Esophagus (tissue), 2 donors: ENCODE results near the gene CASZ1. TPM values are rescaled to one million over a fixed set of nuclear protein-coding genes. Genes with fewer than 3 reads are reported as not detected.

ENCODE experiments used
- H3K27ac ChIP-seq, 2 donors: one replicate each; pipeline ENCODE4 v1.5.1; 2013; ENCODE audit warnings: low read depth in 2 of 2, mild to moderate bottlenecking in 2 of 2, inconsistent platforms in 1 of 2, low read length in 1 of 2, moderate library complexity in 1 of 2
- H3K27me3 ChIP-seq, 2 donors: one replicate each; pipeline ENCODE4 v1.6.1; 2013; ENCODE audit warnings: low read length in 2 of 2, control low read depth in 1 of 2, mild to moderate bottlenecking in 1 of 2; ENCODE audit not compliant: insufficient read depth in 2 of 2, control insufficient read depth in 1 of 2
- H3K36me3 ChIP-seq, 2 donors: one replicate each; pipeline ENCODE4 v1.6.1; 2013; ENCODE audit warnings: low read length in 1 of 2; ENCODE audit not compliant: control insufficient read depth in 2 of 2, insufficient read depth in 2 of 2
- H3K4me1 ChIP-seq, 2 donors: one replicate each; pipeline ENCODE4 v1.6.1; 2013; ENCODE audit warnings: low read length in 1 of 2; ENCODE audit not compliant: control insufficient read depth in 2 of 2, insufficient read depth in 2 of 2
- H3K4me3 ChIP-seq, 2 donors: one replicate each; pipeline ENCODE4 v1.5.1; 2013; ENCODE audit warnings: low read length in 2 of 2, mild to moderate bottlenecking in 2 of 2, low read depth in 1 of 2, moderate library complexity in 1 of 2
- H3K9me3 ChIP-seq, 2 donors: one replicate each; pipeline ENCODE4 v1.6.1; 2013; ENCODE audit warnings: mild to moderate bottlenecking in 2 of 2, low read depth in 1 of 2, low read length in 1 of 2, moderate library complexity in 1 of 2; ENCODE audit not compliant: control insufficient read depth in 2 of 2, insufficient read depth in 1 of 2
- WGBS, 2 donors: extraction: QIAGEN DNeasy Blood & Tissue Kit; methylation state at CpG; one replicate each; pipeline ENCODE4 v1.1.7; 2013; 5-methylcytosine and 5-hydroxymethylcytosine counted together
- polyA plus RNA-seq, 2 donors: library from polyadenylated mRNA; stranded (reverse); fragments of 200-250 nt; gene quantifications; one replicate each; pipeline ENCODE4 v1.2.3, GENCODE V29; 2013
- donor health status: healthy with polysubstance abuse.
- donor health status: Bipolar disorder and iron deficiency.

The CASZ1 gene
- polyA plus RNA-seq, 2 donors = 10.8 to 18.1 TPM

- Histone ChIP-seq H3K36me3 (no peaks in the 10 kb centered on the region), H3K9me3 (no peaks in the 10 kb centered on the region), H3K27me3 (no peaks in the 10 kb centered on the region), H3K27ac (no peak overlapping the region), H3K4me3 (no peak overlapping the region), H3K4me1 (peaks cover 6 to 7% of the 10 kb centered on the region in 2 donors)
- WGBS, 2 donors = 59 to 64% methylated on average over 16 of the region's 16 CpGs
These were observed 38.4 kb upstream of the CASZ1 start for GRCh38 chr1:10834770-10835412.

DNA sequence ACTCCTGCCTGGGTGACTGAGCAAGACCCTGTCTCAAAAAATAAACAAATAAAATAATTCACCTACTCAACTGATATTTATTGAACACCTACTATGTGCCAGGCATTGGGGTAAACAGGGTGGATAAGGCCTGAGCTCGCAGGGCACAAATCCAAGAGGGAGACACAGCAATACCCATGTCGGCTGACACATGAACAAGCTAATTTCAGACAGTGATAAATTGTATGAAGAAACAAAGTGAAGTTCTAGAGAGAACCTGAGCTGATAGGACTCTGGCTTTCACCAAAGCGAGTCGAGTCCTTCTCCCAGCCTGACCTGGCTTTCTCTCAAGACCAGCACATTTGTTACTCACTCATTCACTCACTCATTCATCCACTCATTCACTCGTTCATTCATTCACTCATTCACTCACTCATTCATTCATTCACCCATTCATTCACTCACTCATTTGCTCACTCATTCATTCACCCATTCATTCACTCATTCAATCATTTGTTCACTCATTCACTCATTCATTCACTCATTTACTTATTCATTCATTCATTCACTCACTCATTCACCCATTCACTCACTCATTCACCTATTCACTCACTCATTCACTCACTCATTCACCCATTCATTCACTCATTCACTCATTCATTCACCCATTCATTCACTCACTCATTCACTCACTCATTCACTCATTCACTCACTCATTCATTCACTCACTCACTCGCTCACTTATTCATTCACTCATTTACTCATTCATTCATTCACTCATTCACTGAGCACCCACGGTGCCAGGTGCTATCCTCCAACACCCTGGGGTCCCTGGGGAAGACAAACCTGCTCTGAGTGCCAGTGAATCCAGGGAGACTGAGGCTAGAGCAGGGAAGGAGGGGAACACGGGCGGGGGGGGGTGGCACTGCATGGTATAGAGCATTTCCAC, 37.4 kb upstream of the CASZ1 start:
- WGBS, 2 donors = 71 to 76% methylated on average over 9 of the region's 9 CpGs
- no peak overlapping the region for H3K27ac ChIP-seq
- H3K27me3 ChIP-seq = no peaks in the 10 kb centered on the region
- no peaks in the 10 kb centered on the region for H3K9me3 ChIP-seq
- H3K4me3 ChIP-seq = no peak overlapping the region
- no peaks in the 10 kb centered on the region for H3K36me3 ChIP-seq
- H3K4me1 ChIP-seq = peaks cover 3 to 7% of the 10 kb centered on the region in 2 donors

DNA sequence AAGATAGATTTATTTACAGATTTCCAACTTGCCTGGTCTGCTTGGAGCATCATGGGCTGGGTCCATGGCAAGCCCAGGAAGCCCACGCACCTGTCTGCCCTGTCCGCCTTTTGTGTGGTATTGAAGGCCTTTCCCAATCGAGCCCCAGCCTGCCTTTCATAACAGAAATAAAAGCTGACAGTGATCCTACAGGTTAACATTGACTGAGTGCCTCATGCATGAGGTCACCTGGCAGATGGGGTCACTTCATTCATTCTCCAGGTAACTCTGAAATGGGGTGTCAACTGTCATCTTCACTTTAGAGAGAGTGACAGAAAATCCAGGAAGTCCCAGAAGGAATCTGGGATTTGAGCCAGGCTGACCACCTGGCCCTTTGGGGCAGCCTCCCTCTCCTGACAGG, 36.3 kb upstream of the CASZ1 start:
- no peaks in the 10 kb centered on the region for H3K36me3 ChIP-seq
- H3K4me3 ChIP-seq = no peak overlapping the region
- H3K27me3 ChIP-seq = no peaks in the 10 kb centered on the region
- WGBS, 2 donors = 55 to 67% methylated on average over 3 of the region's 3 CpGs
- no peaks in the 10 kb centered on the region for H3K9me3 ChIP-seq
- peaks cover 3 to 7% of the 10 kb centered on the region in 2 donors for H3K4me1 ChIP-seq
- peak overlapping the region in 1 of 2 donors; percentile 73 for H3K27ac ChIP-seq

GRCh38 chr1:10830961-10831668, 34.7 kb upstream of the CASZ1 start:
- H3K27ac ChIP-seq = peak overlapping the region; percentile 33 to 70
- H3K27me3 ChIP-seq = no peaks in the 10 kb centered on the region
- WGBS, 2 donors = 55 to 58% methylated on average over 10 of the region's 10 CpGs
- H3K36me3 ChIP-seq = no peaks in the 10 kb centered on the region
- no peaks in the 10 kb centered on the region for H3K9me3 ChIP-seq
- H3K4me1 ChIP-seq = peaks cover 3 to 4% of the 10 kb centered on the region in 2 donors
- no peak overlapping the region for H3K4me3 ChIP-seq

DNA sequence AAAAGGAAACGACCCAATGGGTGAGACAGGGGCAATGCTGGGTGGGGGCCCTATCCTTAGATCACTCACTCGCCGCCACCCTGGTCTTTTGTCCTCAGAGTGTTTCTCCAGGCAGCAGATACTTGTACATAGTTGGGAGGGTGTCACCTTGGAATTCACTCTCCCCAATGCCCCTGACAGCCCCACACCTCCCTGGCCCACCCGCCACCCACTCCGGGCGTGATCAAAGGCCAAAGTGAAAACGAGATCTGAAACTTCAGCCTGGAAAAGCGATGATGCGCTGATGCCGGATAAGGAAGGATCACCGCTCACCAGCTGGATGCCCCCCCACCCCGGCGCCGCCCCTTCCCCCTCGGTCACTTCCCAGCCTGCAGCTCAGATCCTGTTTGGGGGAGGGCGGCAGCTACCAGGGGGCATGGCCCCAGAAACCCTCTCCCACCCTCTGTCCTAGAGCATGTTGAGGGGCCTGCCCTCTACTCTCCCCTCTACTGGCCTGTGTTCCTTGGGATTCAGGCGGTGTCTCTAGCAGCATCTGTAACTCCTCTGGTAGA, 33.6 kb upstream of the CASZ1 start:
- Histone ChIP-seq H3K4me1 (peaks cover 0 to 8% of the 10 kb centered on the region in 2 donors), H3K27ac (peak overlapping the region in 1 of 2 donors; percentile 70), H3K27me3 (no peaks in the 10 kb centered on the region), H3K4me3 (no peak overlapping the region), H3K36me3 (no peaks in the 10 kb centered on the region), H3K9me3 (no peaks in the 10 kb centered on the region)
- 67 to 68% methylated on average over 16 to 17 of the region's 17 CpGs for WGBS, 2 donors

DNA sequence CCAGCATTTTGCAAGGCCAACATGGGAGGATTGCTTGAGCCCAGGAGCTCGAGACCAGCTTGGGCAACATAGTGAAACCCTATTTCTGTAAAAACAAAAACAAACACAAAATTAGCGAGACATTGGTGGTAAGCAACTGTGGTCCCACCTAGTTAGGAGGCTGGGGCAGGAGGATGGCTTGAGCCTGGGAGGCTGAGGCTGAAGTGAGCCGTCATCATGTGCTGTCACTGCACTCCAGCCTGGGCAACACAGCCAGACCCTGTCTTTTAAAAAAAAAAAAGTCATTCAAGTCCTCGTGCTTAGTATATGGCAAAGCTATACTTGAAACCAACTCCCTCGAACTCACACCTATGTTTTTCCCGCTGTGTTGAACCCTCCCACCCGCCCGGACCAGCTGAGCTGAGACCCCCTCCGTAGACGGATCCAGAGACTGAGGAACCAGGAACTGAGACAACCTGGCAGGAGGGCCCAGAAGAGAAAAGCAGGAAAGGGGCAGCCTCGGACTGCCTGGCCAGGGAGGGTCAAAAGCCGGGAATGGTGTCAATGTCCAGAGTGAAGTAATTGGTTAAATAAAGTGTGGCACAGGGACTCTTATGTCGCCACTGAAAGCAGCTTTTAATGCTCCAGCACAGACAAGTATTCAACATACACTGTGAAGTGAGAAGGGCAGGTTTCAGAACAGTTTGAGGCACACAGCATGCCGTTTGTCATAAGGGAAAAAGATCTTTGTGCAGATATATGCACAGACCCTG, 32.8 kb upstream of the CASZ1 start:
- H3K4me1 ChIP-seq = peaks cover 0 to 11% of the 10 kb centered on the region in 2 donors
- no peaks in the 10 kb centered on the region for H3K9me3 ChIP-seq
- no peaks in the 10 kb centered on the region for H3K27me3 ChIP-seq
- 80 to 81% methylated on average over 14 of the region's 14 CpGs for WGBS, 2 donors
- no peak overlapping the region for H3K4me3 ChIP-seq
- no peaks in the 10 kb centered on the region for H3K36me3 ChIP-seq
- no peak overlapping the region for H3K27ac ChIP-seq

DNA sequence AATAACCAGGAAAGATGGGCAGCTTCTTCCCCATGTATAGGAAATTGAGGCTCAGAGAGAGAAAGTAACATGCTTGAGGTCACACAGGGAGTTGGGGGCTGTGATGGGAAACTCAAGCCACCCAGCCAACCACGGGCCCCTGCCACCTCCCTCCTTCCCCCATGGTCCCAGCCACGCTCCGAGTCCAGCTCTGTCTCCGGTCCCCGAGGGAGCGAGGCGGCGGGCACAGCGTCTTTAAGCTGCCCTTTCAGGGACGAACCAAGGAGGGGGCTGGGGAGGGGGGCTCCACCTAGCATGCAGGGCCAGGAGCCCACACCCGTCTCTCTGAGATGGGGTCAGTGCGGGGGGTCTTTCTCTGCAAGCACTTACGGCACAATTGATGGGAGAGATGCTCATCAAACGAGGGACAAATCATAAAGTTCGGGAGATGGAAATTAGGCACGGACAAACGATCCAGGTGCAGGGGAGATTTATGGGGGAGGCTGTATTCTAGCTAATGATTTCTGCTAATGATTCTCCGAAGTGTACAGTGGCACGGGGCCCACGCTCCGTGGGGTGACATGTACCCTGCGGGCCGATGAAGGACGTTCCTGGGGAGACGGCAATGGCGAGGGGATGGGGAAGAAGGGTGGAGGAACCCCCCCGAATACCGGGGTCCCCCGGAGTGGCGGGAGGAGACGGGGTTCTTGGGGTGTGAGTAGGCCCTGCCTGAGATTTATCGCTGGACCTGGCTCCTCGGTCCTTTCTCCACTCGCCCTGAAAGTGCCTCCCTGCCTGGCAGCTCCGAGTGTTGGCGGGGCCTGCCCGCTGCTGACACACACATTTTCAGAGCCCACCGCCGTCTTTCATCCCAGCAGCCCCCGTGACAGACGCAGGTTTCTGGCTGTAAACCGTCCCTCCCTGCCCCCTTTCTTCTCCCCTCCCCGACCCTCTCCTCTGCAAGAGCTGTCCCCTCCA, 31.2 kb upstream of the CASZ1 start:
- Histone ChIP-seq H3K36me3 (no peaks in the 10 kb centered on the region), H3K4me3 (no peak overlapping the region), H3K9me3 (no peaks in the 10 kb centered on the region), H3K4me1 (peaks cover 0 to 16% of the 10 kb centered on the region in 2 donors), H3K27ac (no peak overlapping the region), H3K27me3 (no peaks in the 10 kb centered on the region)
- WGBS, 2 donors = 76 to 81% methylated on average over 43 of the region's 43 CpGs

DNA sequence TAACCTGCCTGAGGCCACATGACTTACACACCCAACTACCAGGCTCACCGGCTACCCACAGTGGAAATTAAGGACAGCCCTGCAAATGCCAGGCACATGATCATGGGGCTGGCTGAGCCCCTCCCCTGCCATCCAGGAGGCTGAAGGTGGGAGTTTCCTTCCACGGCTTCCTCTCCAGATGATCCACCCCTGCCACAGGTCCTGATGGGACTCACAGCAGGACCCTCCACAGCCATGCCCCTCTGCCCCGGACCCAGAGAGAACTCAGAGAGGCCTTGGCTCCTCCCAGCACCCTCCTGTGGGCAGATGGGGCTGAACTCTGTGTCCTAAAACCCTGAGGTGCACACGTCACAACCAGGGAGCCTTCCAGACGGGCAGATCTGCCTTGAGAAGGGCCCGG, 29.1 kb upstream of the CASZ1 start:
- no peaks in the 10 kb centered on the region for H3K36me3 ChIP-seq
- peak overlapping the region; percentile 25 to 83 for H3K27ac ChIP-seq
- 48 to 60% methylated on average over 6 of the region's 6 CpGs for WGBS, 2 donors
- no peak overlapping the region for H3K4me3 ChIP-seq
- peaks cover 0 to 14% of the 10 kb centered on the region in 2 donors for H3K4me1 ChIP-seq
- no peaks in the 10 kb centered on the region for H3K27me3 ChIP-seq
- H3K9me3 ChIP-seq = no peaks in the 10 kb centered on the region
